ENCODE results near the gene CDH15. TPM values are rescaled to one million over a fixed set of nuclear protein-coding genes. Genes with fewer than 3 reads are reported as not detected.

Gene CDH15
- total and polyA plus RNA-seq, 2 of the 13 experiments (the other 11 are each of a cell fraction or from before 2014, with no cell fraction given): 0.74 to 2.2 TPM

- TF ChIP-seq HMGXB4 (CRISPR knock-in tag; IDR thresholded peaks at IDR 0.05; ENCODE audit: borderline replicate concordance in 1 of 2, low read depth in 1 of 2): peak; percentile 97 to 98
- no peak for TF ChIP-seq GATA4 (IDR thresholded peaks at IDR 0.05; ENCODE audit: borderline replicate concordance, low read depth)
- TF ChIP-seq ISX (CRISPR knock-in tag; conservative IDR thresholded peaks at IDR 0.05): no peak
- no peak for TF ChIP-seq CREB3 (CRISPR knock-in tag; IDR thresholded peaks at IDR 0.05)
- TF ChIP-seq HNRNPLL (IDR thresholded peaks at IDR 0.05; ENCODE audit: low read depth, low read length, poor library complexity, severe bottlenecking): peak; percentile 38
- peak; percentile 48 for TF ChIP-seq NCOA2 (CRISPR knock-in tag; IDR thresholded peaks at IDR 0.05)
- peak; percentile 31; the same call in 1 of the 2 replicates for TF ChIP-seq BRF2 (CRISPR knock-in tag; IDR thresholded peaks at IDR 0.05)
- TF ChIP-seq ZNF333 (CRISPR knock-in tag; IDR thresholded peaks at IDR 0.05; ENCODE audit: borderline replicate concordance): no peak; the same call in 1 of the 2 replicates
- TF ChIP-seq NFE2L1 (CRISPR knock-in tag; IDR thresholded peaks at IDR 0.05; ENCODE audit: borderline replicate concordance): peak; percentile 90; the same call in 1 of the 2 replicates
- no peak for TF ChIP-seq FIP1L1 (IDR thresholded peaks at IDR 0.05; ENCODE audit: borderline replicate concordance, insufficient read depth, low read depth, low read length)
- no peak; the same call in 1 of the 2 replicates for TF ChIP-seq ZNF7 (CRISPR knock-in tag; IDR thresholded peaks at IDR 0.05)
- 0 out of 2 replicates have a peak, but pooled peaks have one; percentile 70 for TF ChIP-seq TFE3 (CRISPR knock-in tag; IDR thresholded peaks at IDR 0.05)
- peak; percentile 81; the same call in 1 of the 2 replicates for TF ChIP-seq ESRRA (CRISPR knock-in tag; IDR thresholded peaks at IDR 0.05; ENCODE audit: low read depth)
- TF ChIP-seq ZFP36L2 (CRISPR knock-in tag; IDR thresholded peaks at IDR 0.05): 0 out of 2 replicates have a peak, but pooled peaks have one; percentile 45
- TF ChIP-seq IRF1 (CRISPR knock-in tag; IDR thresholded peaks at IDR 0.05; ENCODE audit: low read depth): no peak
- TF ChIP-seq MAFK (conservative IDR thresholded peaks at IDR 0.05 in 1 of 2, IDR thresholded peaks at IDR 0.05 in 1 of 2; ENCODE audit: low read length in 2 of 2): no peak
- TF ChIP-seq SNAPC2 (CRISPR knock-in tag; IDR thresholded peaks at IDR 0.05): peak; percentile 75; the same call in 1 of the 2 replicates
- TF ChIP-seq SKI (IDR thresholded peaks at IDR 0.05; ENCODE audit: partially characterized antibody): peak; percentile 96
- 0 out of 2 replicates have a peak, but pooled peaks have one; percentile 63 for TF ChIP-seq CAMTA2 (CRISPR knock-in tag; IDR thresholded peaks at IDR 0.05; ENCODE audit: borderline replicate concordance)
- TF ChIP-seq GTF3A (CRISPR knock-in tag; conservative IDR thresholded peaks at IDR 0.05): 0 out of 2 replicates have a peak, but pooled peaks have one; percentile 50
- TF ChIP-seq ZNF232 (CRISPR knock-in tag; IDR thresholded peaks at IDR 0.05; ENCODE audit: borderline replicate concordance): no peak
- TF ChIP-seq CEBPB (IDR thresholded peaks at IDR 0.05; ENCODE audit: borderline replicate concordance, low read depth, low read length): no peak
- TF ChIP-seq ZNF558 (CRISPR knock-in tag; IDR thresholded peaks at IDR 0.05; ENCODE audit: borderline replicate concordance): no peak
- TF ChIP-seq ZNF205 (CRISPR knock-in tag; IDR thresholded peaks at IDR 0.05): peak; percentile 82
These were observed 4.1 kb upstream of the CDH15 start (continued) for GRCh38 chr16:89167425-89167941.
